Measurements from ENCODE around the gene MRFAP1. TPM values are rescaled to one million over a fixed set of nuclear protein-coding genes. Genes with fewer than 3 reads are reported as not detected.

MRFAP1 gene
- total RNA-seq, 2 experiments from 2014 or later, result 172 to 181 TPM

GRCh38 chr4:6609415-6610079, 30.9 kb upstream of the MRFAP1 start:
- no peak overlapping the region for H3K27ac Mint-ChIP-seq
- no peaks in the 10 kb centered on the region for H3K4me1 Mint-ChIP-seq (ENCODE audit: low read depth)
- H3K9me3 ChIP-seq (ENCODE audit: control insufficient read depth in 1 of 2, insufficient read depth in 1 of 2, low read length in 2 of 2), result peaks cover 6 to 15% of the 10 kb centered on the region in 2 experiments
- CTCF ChIA-PET, result no interaction called here
- DNase-seq (no peak), ATAC-seq (ENCODE audit: poor library complexity) (no peak)
- H3K27me3 ChIP-seq (ENCODE audit: control insufficient read depth in 1 of 2, insufficient read depth in 2 of 2, low read length in 2 of 2), result no peaks in the 10 kb centered on the region
- no peaks in the 10 kb centered on the region for H3K4me1 ChIP-seq (ENCODE audit: insufficient read depth, low read length)
- H3K27ac ChIP-seq (ENCODE audit: low read depth in 1 of 2, low read length in 2 of 2), result no peak overlapping the region
- H3K27me3 Mint-ChIP-seq, result no peaks in the 10 kb centered on the region
- no peak for TF ChIP-seq CTCF (IDR thresholded peaks at IDR 0.05)
- intact Hi-C loops (cut with DNase I, micrococcal nuclease), result no loop called here
- no peaks in the 10 kb centered on the region for H3K9me3 Mint-ChIP-seq
- no peak overlapping the region for H3K4me3 Mint-ChIP-seq
- peaks cover 95% of the 10 kb centered on the region for H3K36me3 Mint-ChIP-seq (ENCODE audit: low read depth)
- peaks cover 94% of the 10 kb centered on the region for H3K36me3 ChIP-seq (ENCODE audit: insufficient read depth, low read length)
- POLR2A ChIA-PET, result interaction anchor here (0.6 kb wide), 1 partner anchor 229 kb away, joined by 7 read pairs; no protein-coding TSS in a partner anchor
- H3K4me3 ChIP-seq (ENCODE audit: low read length), result no peak overlapping the region

GRCh38 chr4:6610856-6611430, 29.5 kb upstream of the MRFAP1 start:
- peaks cover 90% of the 10 kb centered on the region for H3K36me3 ChIP-seq (ENCODE audit: insufficient read depth, low read length)
- no peak overlapping the region for H3K27ac ChIP-seq (ENCODE audit: low read depth in 1 of 2, low read length in 2 of 2)
- DNase-seq, result no peak
- no peaks in the 10 kb centered on the region for H3K27me3 ChIP-seq (ENCODE audit: control insufficient read depth in 1 of 2, insufficient read depth in 2 of 2, low read length in 2 of 2)
- Mint-ChIP-seq H3K9me3 (no peaks in the 10 kb centered on the region), H3K4me3 (no peak overlapping the region), H3K27me3 (no peaks in the 10 kb centered on the region), H3K36me3 (ENCODE audit: low read depth) (peaks cover 94% of the 10 kb centered on the region), H3K27ac (no peak overlapping the region), H3K4me1 (ENCODE audit: low read depth) (no peaks in the 10 kb centered on the region)
- intact Hi-C loops (cut with DNase I, micrococcal nuclease), result no loop called here
- ChIA-PET POLR2A (no interaction called here), CTCF (interaction anchor here (0.6 kb wide), 1 partner anchor 53 kb away, joined by 3 read pairs; no protein-coding TSS in a partner anchor)
- no peak for ATAC-seq (ENCODE audit: poor library complexity)
- H3K9me3 ChIP-seq (ENCODE audit: control insufficient read depth in 1 of 2, insufficient read depth in 1 of 2, low read length in 2 of 2), result peaks cover 0 to 12% of the 10 kb centered on the region in 2 experiments
- H3K4me1 ChIP-seq (ENCODE audit: insufficient read depth, low read length), result no peaks in the 10 kb centered on the region
- no peak overlapping the region for H3K4me3 ChIP-seq (ENCODE audit: low read length)
- no peak for TF ChIP-seq CTCF (IDR thresholded peaks at IDR 0.05)

GRCh38 chr4:6612961-6613675, 27.4 kb upstream of the MRFAP1 start:
- H3K4me1 Mint-ChIP-seq (ENCODE audit: low read depth), result no peaks in the 10 kb centered on the region
- H3K36me3 Mint-ChIP-seq (ENCODE audit: low read depth), result peaks cover 94% of the 10 kb centered on the region
- ATAC-seq (ENCODE audit: poor library complexity) (no peak), DNase-seq (no peak)
- POLR2A ChIA-PET, result interaction anchor here (0.6 kb wide), 1 partner anchor 455 kb away, joined by 3 read pairs; the partner anchor contains the start of gene GRPEL1
- H3K9me3 Mint-ChIP-seq, result no peaks in the 10 kb centered on the region
- no peak overlapping the region for H3K27ac Mint-ChIP-seq
- H3K9me3 ChIP-seq (ENCODE audit: control insufficient read depth in 1 of 2, insufficient read depth in 1 of 2, low read length in 2 of 2), result peaks cover 0 to 11% of the 10 kb centered on the region in 2 experiments
- no peak overlapping the region for H3K4me3 ChIP-seq (ENCODE audit: low read length)
- TF ChIP-seq CTCF (IDR thresholded peaks at IDR 0.05), result no peak
- H3K4me3 Mint-ChIP-seq, result no peak overlapping the region
- no peaks in the 10 kb centered on the region for H3K27me3 ChIP-seq (ENCODE audit: control insufficient read depth in 1 of 2, insufficient read depth in 2 of 2, low read length in 2 of 2)
- no peak overlapping the region for H3K27ac ChIP-seq (ENCODE audit: low read depth in 1 of 2, low read length in 2 of 2)
- no peaks in the 10 kb centered on the region for H3K27me3 Mint-ChIP-seq
- intact Hi-C loops (cut with DNase I, micrococcal nuclease), result no loop called here
- H3K4me1 ChIP-seq (ENCODE audit: insufficient read depth, low read length), result no peaks in the 10 kb centered on the region
- peaks cover 87% of the 10 kb centered on the region for H3K36me3 ChIP-seq (ENCODE audit: insufficient read depth, low read length)
- CTCF ChIA-PET, result no interaction called here

All from CD4-positive, alpha-beta T cell (primary cell).